Measurements from ENCODE around the gene GJD2. TPM values are rescaled to one million over a fixed set of nuclear protein-coding genes. Genes with fewer than 3 reads are reported as not detected.

GJD2 gene
- total RNA-seq, 4 donors from 2014 or later: not detected

DNA sequence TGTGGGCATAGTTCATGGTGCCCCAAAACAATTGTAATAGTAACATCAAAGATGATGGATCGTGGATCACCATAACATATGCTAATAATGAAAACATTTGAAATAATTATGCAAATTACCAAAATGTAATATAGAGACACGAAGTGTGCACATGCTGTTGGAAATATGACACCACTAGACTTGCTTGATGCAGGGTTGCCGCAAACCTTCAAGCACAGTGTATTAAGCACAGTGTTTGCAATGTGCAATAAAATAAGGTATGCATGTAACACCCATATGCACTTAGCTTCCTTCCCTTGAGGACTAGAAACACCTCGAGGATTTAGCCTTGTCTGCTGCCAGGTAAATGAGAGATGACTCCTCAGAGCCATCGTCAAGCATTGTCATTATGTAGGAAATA lies 10.9 kb upstream of the GJD2 start:
- in situ Hi-C loops (cut with MboI; ENCODE audit: low pct_ligation_motif_present in 1 of 4, low pct_unique_long_range_greater_than_20kb in 1 of 4, low sequenced_read_pairs in 3 of 4): no loop called here
- Histone ChIP-seq H3K4me3 (no peak overlapping the region), H3K9me3 (no peaks in the 10 kb centered on the region), H3K27me3 (no peaks in the 10 kb centered on the region), H3K27ac (no peak overlapping the region), H3K4me1 (no peaks in the 10 kb centered on the region), H3K36me3 (no peaks in the 10 kb centered on the region)
- no peak for DNase-seq
- WGBS, 2 donors (ENCODE audit: low coverage in 1 of 2): 58 to 70% methylated on average over 3 to 5 of the region's 5 CpGs
- intact Hi-C loops (cut with DNase I; ENCODE audit: low total_unique reads): no loop called here
- TF ChIP-seq CTCF (IDR thresholded peaks at IDR 0.05) (no peak), POLR2AphosphoS5 (IDR thresholded peaks at IDR 0.05) (no peak), POLR2A (IDR thresholded peaks at IDR 0.05) (no peak), EP300 (IDR thresholded peaks at IDR 0.05; ENCODE audit: low read depth) (no peak)

DNA sequence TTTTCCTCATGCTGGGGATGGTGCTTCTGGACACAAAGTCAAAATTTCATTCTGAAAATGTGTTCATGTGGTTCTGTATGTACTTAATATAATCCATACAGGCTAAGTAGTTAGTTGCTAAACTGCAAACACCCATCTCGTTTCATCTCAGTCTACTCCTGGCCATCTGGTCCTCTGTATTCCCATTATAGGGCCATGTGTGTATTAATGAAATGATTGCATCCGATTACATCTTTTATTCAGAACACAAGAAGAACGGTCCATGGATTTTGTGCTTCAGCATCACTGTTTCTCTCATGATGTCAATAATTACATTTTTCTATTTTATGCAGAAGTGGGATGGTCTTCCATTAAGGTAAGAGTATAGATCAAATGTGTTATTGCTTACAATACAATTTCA lies 6.1 kb upstream of the GJD2 start:
- Histone ChIP-seq H3K36me3 (no peaks in the 10 kb centered on the region), H3K27ac (no peak overlapping the region), H3K27me3 (peaks cover 19% of the 10 kb centered on the region), H3K9me3 (no peaks in the 10 kb centered on the region), H3K4me1 (no peaks in the 10 kb centered on the region), H3K4me3 (no peak overlapping the region)
- TF ChIP-seq POLR2AphosphoS5 (IDR thresholded peaks at IDR 0.05): no peak
- TF ChIP-seq CTCF (IDR thresholded peaks at IDR 0.05): no peak
- TF ChIP-seq POLR2A (IDR thresholded peaks at IDR 0.05): no peak
- no peak for TF ChIP-seq EP300 (IDR thresholded peaks at IDR 0.05; ENCODE audit: low read depth)
- in situ Hi-C loops (cut with MboI; ENCODE audit: low pct_ligation_motif_present in 1 of 4, low pct_unique_long_range_greater_than_20kb in 1 of 4, low sequenced_read_pairs in 3 of 4): no loop called here
- DNase-seq: no peak
- 81 to 85% methylated on average over 3 of the region's 3 CpGs for WGBS, 2 donors (ENCODE audit: low coverage in 1 of 2)
- intact Hi-C loops (cut with DNase I; ENCODE audit: low total_unique reads): no loop called here

- Histone ChIP-seq H3K4me3 (no peak overlapping the region), H3K36me3 (no peaks in the 10 kb centered on the region), H3K4me1 (peaks cover 0 to 1% (median under 1%) of the 10 kb centered on the region in 4 donors), H3K27me3 (peaks cover 28% of the 10 kb centered on the region), H3K9me3 (no peaks in the 10 kb centered on the region), H3K27ac (no peak overlapping the region)
- TF ChIP-seq EP300 (IDR thresholded peaks at IDR 0.05; ENCODE audit: low read depth): no peak
- TF ChIP-seq CTCF (IDR thresholded peaks at IDR 0.05): no peak
- no peak for TF ChIP-seq POLR2A (IDR thresholded peaks at IDR 0.05)
- TF ChIP-seq POLR2AphosphoS5 (IDR thresholded peaks at IDR 0.05): no peak
- in situ Hi-C loops (cut with MboI; ENCODE audit: low pct_ligation_motif_present in 1 of 4, low pct_unique_long_range_greater_than_20kb in 1 of 4, low sequenced_read_pairs in 3 of 4): no loop called here
- intact Hi-C loops (cut with DNase I; ENCODE audit: low total_unique reads): no loop called here
- WGBS, 2 donors (ENCODE audit: low coverage in 1 of 2): 48 to 60% methylated on average over 1 to 2 of the region's 2 CpGs
- DNase-seq: no peak
These were observed 5.2 kb upstream of the GJD2 start for GRCh38 chr15:34759992-34760391.

GRCh38 chr15:34759347-34759746 lies 4.5 kb upstream of the GJD2 start:
- no peak overlapping the region for H3K27ac ChIP-seq

GRCh38 chr15:34757262-34757661 lies 2.5 kb upstream of the GJD2 start:
- in situ Hi-C loops (cut with MboI; ENCODE audit: low pct_ligation_motif_present in 1 of 4, low pct_unique_long_range_greater_than_20kb in 1 of 4, low sequenced_read_pairs in 3 of 4) (no loop called here), intact Hi-C loops (cut with DNase I; ENCODE audit: low total_unique reads) (no loop called here)
- no peak for DNase-seq
- no peaks in the 10 kb centered on the region for H3K9me3 ChIP-seq
- no peak overlapping the region for H3K27ac ChIP-seq
- no peaks in the 10 kb centered on the region for H3K36me3 ChIP-seq
- TF ChIP-seq POLR2A (IDR thresholded peaks at IDR 0.05): no peak
- no peak for TF ChIP-seq CTCF (IDR thresholded peaks at IDR 0.05)
- TF ChIP-seq POLR2AphosphoS5 (IDR thresholded peaks at IDR 0.05): no peak
- TF ChIP-seq EP300 (IDR thresholded peaks at IDR 0.05; ENCODE audit: low read depth): no peak
- H3K4me3 ChIP-seq: no peak overlapping the region
- 66 to 78% methylated on average over 3 of the region's 3 CpGs for WGBS, 2 donors (ENCODE audit: low coverage in 1 of 2)
- peaks cover 54% of the 10 kb centered on the region for H3K27me3 ChIP-seq
- H3K4me1 ChIP-seq: peaks cover 0 to 6% (median 3%) of the 10 kb centered on the region in 4 donors

More at GRCh38 chr15:34759347-34759746, 4.5 kb upstream of the GJD2 start:
- peaks cover 35% of the 10 kb centered on the region for H3K27me3 ChIP-seq
- H3K4me3 ChIP-seq: no peak overlapping the region
- no peaks in the 10 kb centered on the region for H3K36me3 ChIP-seq
- 53 to 75% methylated on average over 1 to 3 of the region's 3 CpGs for WGBS, 2 donors (ENCODE audit: low coverage in 1 of 2)
- H3K9me3 ChIP-seq: no peaks in the 10 kb centered on the region
- no peak for DNase-seq
- in situ Hi-C loops (cut with MboI; ENCODE audit: low pct_ligation_motif_present in 1 of 4, low pct_unique_long_range_greater_than_20kb in 1 of 4, low sequenced_read_pairs in 3 of 4) (no loop called here), intact Hi-C loops (cut with DNase I; ENCODE audit: low total_unique reads) (no loop called here)
- TF ChIP-seq EP300 (IDR thresholded peaks at IDR 0.05; ENCODE audit: low read depth): no peak
- peaks cover 0 to 6% (median 3%) of the 10 kb centered on the region in 4 donors for H3K4me1 ChIP-seq
